Measurements from ENCODE around the gene GNAQ. TPM values are rescaled to one million over a fixed set of nuclear protein-coding genes. Genes with fewer than 3 reads are reported as not detected.
"Not testable (repeated sequence)": the region's sequence is repeated elsewhere in the genome, so short reads cannot be mapped to it uniquely, and the experiment has no call there.

Gene GNAQ
- total RNA-seq, 1 experiment from 2014 or later, result 0.51 TPM

- H3K9ac ChIP-seq (ENCODE audit: low read length); BruUV-seq (replicated peaks); H3K79me2 ChIP-seq (ENCODE audit: low read length); CTCF ChIA-PET; H3F3A ChIP-seq (ENCODE audit: low read length, unreplicated experiment); H3K4me2 ChIP-seq (ENCODE audit: low read length); H3K36me3 ChIP-seq (ENCODE audit: low read depth, low read length); H3K9me3 ChIP-seq (ENCODE audit: low read length); H3K4me1 ChIP-seq (ENCODE audit: insufficient read depth, low read length); DNase-seq; H3K4me3 ChIP-seq (ENCODE audit: low read length); H2AFZ ChIP-seq (ENCODE audit: low read length); POLR2A ChIA-PET (ENCODE audit: unreplicated experiment); ATAC-seq; intact Hi-C loops (cut with micrococcal nuclease); H3K9me2 ChIP-seq (replicated peaks; ENCODE audit: low read length); H4K20me1 ChIP-seq (ENCODE audit: low read length); H3K27ac ChIP-seq (ENCODE audit: low read length); H3K27me3 ChIP-seq (ENCODE audit: low read length): not testable (repeated sequence)
Measured at GRCh38 chr9:77687737-77688136, 343.9 kb downstream of the GNAQ start.

DNA sequence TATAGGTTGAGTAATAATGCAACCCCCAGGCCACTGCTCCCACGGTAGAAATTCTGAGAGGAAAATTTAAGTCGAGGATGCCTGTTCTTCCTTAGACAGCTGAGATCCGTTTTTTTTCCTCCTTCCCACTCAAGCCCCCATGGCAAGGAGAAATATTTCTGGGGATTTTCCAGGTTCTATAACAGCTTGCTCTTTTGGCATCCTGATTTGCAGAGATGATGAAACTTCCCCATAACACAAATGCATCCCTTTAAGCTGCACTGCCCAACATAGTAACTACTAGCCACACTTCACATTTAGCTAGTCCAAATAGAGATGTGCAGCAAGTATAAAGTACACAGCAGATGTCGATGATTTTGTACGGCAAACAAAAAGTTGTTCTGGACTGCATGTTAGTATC lies 351.0 kb downstream of the GNAQ start:
- H3K79me2 ChIP-seq (ENCODE audit: low read length), result no peaks in the 10 kb centered on the region
- BruUV-seq (replicated peaks), result no TSS peak
- H3K4me2 ChIP-seq (ENCODE audit: low read length), result no peak overlapping the region
- POLR2A ChIA-PET (ENCODE audit: unreplicated experiment), result no interaction called here
- H3K4me1 ChIP-seq (ENCODE audit: insufficient read depth, low read length), result no peaks in the 10 kb centered on the region
- H3K27ac ChIP-seq (ENCODE audit: low read length), result no peak overlapping the region
- no peaks in the 10 kb centered on the region for H3K36me3 ChIP-seq (ENCODE audit: low read depth, low read length)
- no peaks in the 10 kb centered on the region for H3K27me3 ChIP-seq (ENCODE audit: low read length)
- no peaks in the 10 kb centered on the region for H3K9me3 ChIP-seq (ENCODE audit: low read length)
- H4K20me1 ChIP-seq (ENCODE audit: low read length), result no peaks in the 10 kb centered on the region
- no peak overlapping the region for H2AFZ ChIP-seq (ENCODE audit: low read length)
- TF ChIP-seq EZH2 (IDR thresholded peaks at IDR 0.05; ENCODE audit: low read length, unreplicated experiment) (no peak), EZH2phosphoT487 (IDR thresholded peaks at IDR 0.05; ENCODE audit: borderline replicate concordance, low read length) (no peak), CTCF (conservative IDR thresholded peaks at IDR 0.05; ENCODE audit: low read depth, low read length) (no peak)
- H3F3A ChIP-seq (ENCODE audit: low read length, unreplicated experiment), result no peaks in the 10 kb centered on the region
- H3K9me2 ChIP-seq (replicated peaks; ENCODE audit: low read length), result no peaks in the 10 kb centered on the region
- no peak for DNase-seq
- H3K9ac ChIP-seq (ENCODE audit: low read length), result no peak overlapping the region
- intact Hi-C loops (cut with micrococcal nuclease), result no loop called here
- CTCF ChIA-PET, result interaction anchor here (0.6 kb wide), 1 partner anchor 15 kb away, joined by 5 read pairs; no protein-coding TSS in a partner anchor
- ATAC-seq, result no peak
- no peak overlapping the region for H3K4me3 ChIP-seq (ENCODE audit: low read length)

DNA sequence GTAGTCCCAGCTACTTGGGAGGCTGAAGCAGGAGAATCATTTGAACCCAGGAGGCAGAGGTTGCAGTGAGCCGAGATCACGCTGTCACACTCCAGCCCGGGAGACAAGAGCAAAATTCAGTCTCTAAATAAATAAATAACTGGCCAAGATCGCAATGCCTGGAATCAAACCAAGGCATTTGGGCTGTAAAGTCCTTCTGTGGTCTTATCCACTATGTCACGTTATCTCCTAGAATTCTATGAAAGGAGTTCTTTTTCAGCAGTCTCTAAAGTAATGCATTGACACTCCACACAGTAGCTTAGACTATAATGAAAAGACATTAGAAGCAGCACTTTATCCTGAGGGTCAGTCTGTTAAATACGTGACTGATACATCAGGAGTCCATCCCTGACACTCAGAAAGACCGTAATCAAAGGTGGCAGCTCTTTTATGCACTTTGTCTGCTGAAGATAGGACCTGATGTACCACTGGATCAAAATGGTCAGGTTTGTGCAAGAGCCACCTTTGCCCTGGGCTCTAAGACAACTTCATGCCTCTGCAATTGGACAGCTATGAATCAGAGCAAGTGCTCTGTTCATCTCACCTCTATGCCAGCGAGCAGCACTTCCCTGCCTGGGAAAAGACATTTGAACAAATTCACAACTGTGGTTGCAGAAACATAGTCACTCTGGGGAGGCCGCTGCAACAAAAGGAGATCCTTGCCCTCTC lies 351.8 kb downstream of the GNAQ start:
- Histone ChIP-seq H3K9me3 (ENCODE audit: low read length) (no peaks in the 10 kb centered on the region), H2AFZ (ENCODE audit: low read length) (no peak overlapping the region), H4K20me1 (ENCODE audit: low read length) (no peaks in the 10 kb centered on the region), H3K4me3 (ENCODE audit: low read length) (no peak overlapping the region), H3K27me3 (ENCODE audit: low read length) (no peaks in the 10 kb centered on the region), H3F3A (ENCODE audit: low read length, unreplicated experiment) (no peaks in the 10 kb centered on the region), H3K27ac (ENCODE audit: low read length) (no peak overlapping the region), H3K79me2 (ENCODE audit: low read length) (no peaks in the 10 kb centered on the region), H3K36me3 (ENCODE audit: low read depth, low read length) (no peaks in the 10 kb centered on the region), H3K9ac (ENCODE audit: low read length) (no peak overlapping the region), H3K4me2 (ENCODE audit: low read length) (no peak overlapping the region), H3K9me2 (replicated peaks; ENCODE audit: low read length) (no peaks in the 10 kb centered on the region), H3K4me1 (ENCODE audit: insufficient read depth, low read length) (no peaks in the 10 kb centered on the region)
- DNase-seq (no peak), ATAC-seq (no peak)
- TF ChIP-seq EZH2phosphoT487 (IDR thresholded peaks at IDR 0.05; ENCODE audit: borderline replicate concordance, low read length) (no peak), EZH2 (IDR thresholded peaks at IDR 0.05; ENCODE audit: low read length, unreplicated experiment) (no peak), CTCF (conservative IDR thresholded peaks at IDR 0.05; ENCODE audit: low read depth, low read length) (no peak)
- CTCF ChIA-PET, result no interaction called here
- intact Hi-C loops (cut with micrococcal nuclease), result no loop called here
- no TSS peak for BruUV-seq (replicated peaks)
- POLR2A ChIA-PET (ENCODE audit: unreplicated experiment), result no interaction called here
